IPS-18a (cell line): ENCODE results near the gene RRP1.

ENCODE experiments used
- H3K27ac ChIP-seq: one replicate; pipeline ENCODE4 v1.5.1; 2013; ENCODE audit warnings: low read length
- H3K27me3 ChIP-seq: one replicate; pipeline ENCODE4 v1.6.1; 2013; ENCODE audit warnings: mild to moderate bottlenecking, low read length; ENCODE audit not compliant: control insufficient read depth, insufficient read depth
- H3K36me3 ChIP-seq: one replicate; pipeline ENCODE4 v1.6.1; 2013; ENCODE audit warnings: low read depth, low read length; ENCODE audit not compliant: control insufficient read depth
- H3K4me1 ChIP-seq: one replicate; pipeline ENCODE4 v1.6.1; 2013; ENCODE audit warnings: low read depth, low read length; ENCODE audit not compliant: control insufficient read depth
- H3K4me3 ChIP-seq: one replicate; pipeline ENCODE4 v1.5.1; 2013; ENCODE audit warnings: low read length
- H3K9ac ChIP-seq: one replicate; pipeline ENCODE4 v1.6.1; 2013; ENCODE audit warnings: mild to moderate bottlenecking, low read length, moderate library complexity
- H3K9me3 ChIP-seq: one replicate; pipeline ENCODE4 v1.6.1; 2013; ENCODE audit warnings: low read depth, low read length; ENCODE audit not compliant: control insufficient read depth

The RRP1 gene, protein sequence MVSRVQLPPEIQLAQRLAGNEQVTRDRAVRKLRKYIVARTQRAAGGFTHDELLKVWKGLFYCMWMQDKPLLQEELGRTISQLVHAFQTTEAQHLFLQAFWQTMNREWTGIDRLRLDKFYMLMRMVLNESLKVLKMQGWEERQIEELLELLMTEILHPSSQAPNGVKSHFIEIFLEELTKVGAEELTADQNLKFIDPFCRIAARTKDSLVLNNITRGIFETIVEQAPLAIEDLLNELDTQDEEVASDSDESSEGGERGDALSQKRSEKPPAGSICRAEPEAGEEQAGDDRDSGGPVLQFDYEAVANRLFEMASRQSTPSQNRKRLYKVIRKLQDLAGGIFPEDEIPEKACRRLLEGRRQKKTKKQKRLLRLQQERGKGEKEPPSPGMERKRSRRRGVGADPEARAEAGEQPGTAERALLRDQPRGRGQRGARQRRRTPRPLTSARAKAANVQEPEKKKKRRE

DNA sequence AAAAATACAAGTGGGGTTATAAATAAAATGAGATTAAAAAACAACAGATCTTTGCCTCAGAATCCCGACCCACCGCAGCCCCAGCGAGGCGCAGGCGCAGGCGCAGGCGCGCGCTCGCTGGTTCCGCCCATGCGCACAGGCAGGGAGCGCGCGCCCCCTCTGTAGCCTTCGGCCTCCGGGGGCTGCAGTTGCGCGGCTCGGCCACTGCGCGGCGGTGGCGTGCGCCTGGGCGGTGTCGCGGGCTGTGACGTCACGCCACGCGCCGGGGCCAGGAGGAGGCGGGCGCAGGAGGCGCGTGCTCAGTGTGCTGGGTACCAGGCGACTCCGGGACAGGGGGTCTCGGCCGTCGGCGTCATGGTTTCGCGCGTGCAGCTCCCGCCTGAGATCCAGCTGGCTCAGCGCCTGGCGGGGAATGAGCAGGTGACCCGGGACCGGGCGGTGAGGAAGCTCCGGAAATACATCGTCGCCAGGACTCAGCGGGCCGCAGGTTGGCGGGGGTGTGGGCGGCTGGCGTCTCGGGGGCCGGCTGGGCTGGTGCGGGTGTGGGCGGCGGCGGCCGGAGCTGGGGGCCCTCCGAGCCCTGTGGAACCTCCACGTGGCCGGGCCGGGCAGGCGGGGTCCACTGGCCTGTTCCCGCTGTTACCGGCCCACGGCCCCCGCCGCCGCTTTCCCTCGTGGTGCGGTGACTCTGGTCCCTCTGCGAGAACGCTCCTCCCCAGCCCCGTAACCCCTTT lies at the start of gene RRP1:
Gene RRP1 (plus strand): TSS at position 302 of the 734 bp plus-strand sequence. CDS start 53 bp downstream, at position 355.
- peak within 1 kb of the TSS; percentile 87 for H3K4me3 ChIP-seq
- no peaks in the 10 kb centered on the region for H3K27me3 ChIP-seq

DNA sequence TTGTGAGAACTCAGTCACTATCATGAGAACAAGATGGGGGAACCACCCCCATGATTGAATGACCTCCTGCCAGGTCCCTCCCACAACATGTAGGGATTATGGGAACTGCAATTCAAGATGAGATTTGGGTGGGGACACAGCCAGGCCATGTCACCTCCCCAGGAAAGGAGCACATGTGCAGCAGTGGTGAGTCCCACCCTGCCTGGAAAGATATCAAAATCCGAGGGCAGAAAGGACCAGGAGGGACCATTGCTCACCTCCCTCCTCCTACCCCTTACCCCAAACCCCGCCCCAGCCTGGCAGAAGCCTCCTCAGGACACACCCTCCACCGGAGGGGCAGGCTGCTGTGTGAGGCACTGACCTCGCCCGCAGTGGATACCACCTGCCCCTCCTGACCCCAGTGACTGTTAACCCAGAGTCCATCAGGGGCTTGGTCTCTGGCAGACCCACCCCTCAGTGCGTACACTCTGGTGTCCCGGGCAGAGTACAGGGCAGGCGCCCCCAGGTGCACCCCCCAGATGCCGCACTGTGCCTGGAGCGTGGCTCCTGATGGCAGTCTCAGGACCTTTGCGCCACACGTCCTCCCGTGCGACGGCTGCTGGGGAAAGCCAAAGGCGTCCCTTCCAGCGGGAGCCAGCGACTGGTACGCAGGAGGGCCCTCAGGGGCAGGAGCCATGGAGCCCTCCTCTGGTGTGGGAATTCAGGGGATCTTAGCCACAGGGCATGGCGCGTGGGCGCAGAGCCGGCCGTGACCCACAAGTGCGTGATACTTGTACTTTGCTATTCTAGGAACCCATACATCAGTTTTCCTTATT lies 49.5 kb upstream of the RRP1 start:
- peaks cover 4% of the 10 kb centered on the region for H3K36me3 ChIP-seq
- H3K9ac ChIP-seq = no peak overlapping the region
- no peaks in the 10 kb centered on the region for H3K9me3 ChIP-seq
- no peaks in the 10 kb centered on the region for H3K4me1 ChIP-seq
- H3K4me3 ChIP-seq = no peak overlapping the region
- H3K27ac ChIP-seq = no peak overlapping the region
- H3K27me3 ChIP-seq = no peaks in the 10 kb centered on the region

More for the DNA sequence above, at the start of gene RRP1:
- Histone ChIP-seq H3K4me1 (no peaks in the 10 kb centered on the region), H3K27ac (no peak within 1 kb of the TSS), H3K9ac (peak within 1 kb of the TSS; percentile 89), H3K9me3 (no peaks in the 10 kb centered on the region), H3K36me3 (peaks cover 30% of the 10 kb centered on the region)

DNA sequence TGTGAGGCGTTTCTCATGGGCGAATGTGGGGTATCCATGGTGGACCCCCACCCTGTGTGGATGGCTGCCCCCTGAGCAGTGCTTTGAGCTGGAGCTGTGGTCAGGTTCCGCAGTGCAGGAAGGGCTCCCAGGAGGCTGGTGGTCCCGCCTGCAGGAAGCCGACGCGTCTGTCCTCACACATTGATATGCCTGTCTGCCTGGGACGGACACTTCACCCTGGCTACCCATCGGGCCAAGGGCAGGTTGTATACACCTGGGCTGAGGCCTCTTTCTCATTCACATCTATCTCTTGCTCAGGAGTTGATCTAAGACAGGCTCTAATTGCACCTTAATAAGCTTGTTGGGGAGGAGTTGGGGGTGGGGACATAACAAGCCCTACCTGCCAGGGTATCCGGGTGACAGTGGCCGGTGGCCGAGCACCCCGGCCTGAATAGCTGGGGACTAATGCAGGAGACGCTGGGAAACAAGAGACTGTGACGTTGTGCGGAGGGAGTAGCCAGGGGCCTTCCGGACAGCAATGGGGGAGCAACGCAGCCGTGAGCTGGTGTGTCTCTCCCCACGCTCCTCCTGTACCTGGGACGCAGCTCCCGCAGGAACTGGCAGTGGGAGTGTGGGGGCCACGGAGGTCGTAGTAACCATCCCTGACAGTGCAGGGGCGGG lies 48.8 kb upstream of the RRP1 start:
- H3K27me3 ChIP-seq = no peaks in the 10 kb centered on the region
- H3K9ac ChIP-seq = no peak overlapping the region
- no peaks in the 10 kb centered on the region for H3K9me3 ChIP-seq
- H3K27ac ChIP-seq = no peak overlapping the region
- peaks cover 7% of the 10 kb centered on the region for H3K36me3 ChIP-seq
- H3K4me3 ChIP-seq = no peak overlapping the region
- no peaks in the 10 kb centered on the region for H3K4me1 ChIP-seq

DNA sequence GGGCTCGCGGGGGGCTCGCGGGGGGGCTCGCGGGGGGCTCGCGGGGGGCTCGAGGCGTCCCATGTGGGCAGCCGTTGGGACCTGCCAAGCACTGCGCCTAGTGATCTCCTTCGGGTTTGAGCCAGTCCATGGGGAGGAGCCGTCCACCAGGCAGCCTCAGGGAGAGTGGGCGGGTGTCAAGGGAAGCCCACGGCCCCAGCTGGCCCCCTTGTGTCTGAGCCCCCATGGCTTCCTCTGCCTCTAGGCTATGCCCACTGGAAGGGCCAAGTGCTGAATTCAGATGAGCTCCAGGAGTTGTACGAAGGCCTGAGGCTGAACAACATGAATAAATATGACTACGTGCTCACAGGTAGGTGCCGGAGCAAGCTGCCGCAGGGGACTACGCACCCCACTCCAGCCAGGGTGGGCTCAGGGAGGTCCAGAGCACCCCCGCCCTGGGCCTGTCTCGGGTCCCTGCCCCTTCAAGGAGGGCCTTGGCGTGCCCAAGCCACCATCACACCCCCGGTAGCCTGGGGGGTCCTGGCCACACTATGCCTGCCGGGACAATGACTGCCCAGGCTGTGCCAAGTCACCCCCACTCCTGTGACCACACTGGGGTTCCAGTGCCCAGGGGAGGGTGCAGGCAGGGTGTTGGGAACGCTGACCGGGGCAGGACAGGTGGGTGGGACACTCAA lies 47.8 kb upstream of the RRP1 start:
- Histone ChIP-seq H3K9me3 (no peaks in the 10 kb centered on the region), H3K4me3 (no peak overlapping the region), H3K27ac (no peak overlapping the region), H3K4me1 (no peaks in the 10 kb centered on the region), H3K27me3 (no peaks in the 10 kb centered on the region), H3K9ac (no peak overlapping the region), H3K36me3 (peaks cover 11% of the 10 kb centered on the region)

DNA sequence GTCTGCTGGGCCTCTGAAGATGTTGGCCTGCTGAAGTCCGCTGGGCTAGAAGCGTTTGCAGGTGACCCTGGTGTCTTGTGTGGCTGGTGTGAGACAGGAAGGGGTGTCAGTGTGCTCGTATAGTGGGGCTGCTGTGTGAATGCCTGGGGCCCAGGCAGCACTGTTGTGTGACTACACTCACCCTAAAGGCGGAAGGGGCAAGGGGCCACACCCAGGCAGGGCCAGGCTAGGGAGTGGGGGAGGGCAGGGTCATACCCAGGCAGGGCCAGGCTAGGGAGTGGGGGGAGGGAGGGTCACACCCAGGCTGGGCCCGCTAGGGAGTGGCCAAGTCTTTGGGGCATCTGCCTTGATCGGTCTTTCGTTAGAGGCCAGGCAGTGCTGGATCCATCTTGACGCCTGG lies 45.4 kb upstream of the RRP1 start:
- Histone ChIP-seq H3K36me3 (peaks cover 18% of the 10 kb centered on the region), H3K27me3 (no peaks in the 10 kb centered on the region), H3K4me3 (no peak overlapping the region), H3K4me1 (no peaks in the 10 kb centered on the region), H3K27ac (no peak overlapping the region), H3K9me3 (no peaks in the 10 kb centered on the region), H3K9ac (no peak overlapping the region)

DNA sequence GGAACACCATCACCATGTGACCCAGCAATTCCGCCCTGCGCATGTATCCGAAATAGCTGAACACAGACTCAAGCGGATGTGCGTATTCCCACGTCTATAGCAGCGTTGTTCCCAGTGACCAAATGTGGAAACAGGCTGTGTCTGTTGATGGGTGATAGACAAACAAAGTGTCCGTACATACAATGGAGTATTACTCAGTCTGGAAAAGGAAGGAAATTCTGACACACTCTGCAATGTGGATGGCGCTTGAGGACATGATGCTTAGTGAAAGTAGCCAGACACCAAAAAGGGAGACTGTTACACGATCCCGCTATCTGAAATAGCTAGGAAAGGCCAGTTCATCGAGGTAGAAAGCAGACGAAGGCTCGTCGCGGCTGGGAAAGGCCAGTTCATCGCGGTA lies 44.7 kb upstream of the RRP1 start:
- Histone ChIP-seq H3K27me3 (no peaks in the 10 kb centered on the region), H3K4me1 (no peaks in the 10 kb centered on the region), H3K4me3 (no peak overlapping the region), H3K27ac (no peak overlapping the region), H3K9ac (no peak overlapping the region), H3K36me3 (peaks cover 18% of the 10 kb centered on the region), H3K9me3 (no peaks in the 10 kb centered on the region)

DNA sequence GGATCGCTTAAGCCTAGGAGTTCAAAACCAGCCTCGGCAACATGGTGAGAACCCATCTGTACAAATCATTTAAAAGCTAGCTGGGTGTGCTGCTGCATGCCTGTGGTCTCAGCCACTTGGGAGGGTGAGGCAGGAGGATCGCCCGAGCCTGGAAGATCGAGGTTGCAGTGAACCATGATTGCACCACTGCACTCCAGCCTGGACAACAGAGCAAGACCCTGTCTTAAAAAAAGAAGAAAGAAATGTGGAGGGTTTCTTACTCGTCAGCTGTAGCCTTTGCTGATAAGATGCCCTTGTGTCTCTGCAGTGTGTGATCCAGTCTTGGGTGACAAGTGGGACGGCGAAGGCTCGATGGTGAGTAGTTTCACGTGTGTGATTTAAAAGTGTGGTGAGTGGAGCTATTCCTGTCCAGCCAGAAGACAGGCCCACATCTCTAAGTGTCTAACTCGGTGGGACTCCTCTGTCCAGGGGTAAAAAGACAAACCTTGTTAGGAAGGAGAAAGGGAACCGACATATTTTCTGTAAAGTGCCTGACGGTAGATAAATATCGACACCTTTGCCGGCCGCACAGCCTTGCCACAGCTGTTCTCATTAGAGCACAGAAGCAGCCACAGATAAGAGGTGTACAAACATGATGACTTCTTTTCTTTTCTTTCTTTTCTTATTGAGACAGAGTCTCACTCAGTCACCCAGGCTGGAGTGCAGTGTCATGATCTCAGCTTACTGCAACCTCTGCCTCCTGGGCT lies 43.4 kb upstream of the RRP1 start:
- Histone ChIP-seq H3K9ac (no peak overlapping the region), H3K4me1 (no peaks in the 10 kb centered on the region), H3K27ac (no peak overlapping the region), H3K36me3 (peaks cover 18% of the 10 kb centered on the region), H3K27me3 (no peaks in the 10 kb centered on the region), H3K4me3 (no peak overlapping the region), H3K9me3 (no peaks in the 10 kb centered on the region)

DNA sequence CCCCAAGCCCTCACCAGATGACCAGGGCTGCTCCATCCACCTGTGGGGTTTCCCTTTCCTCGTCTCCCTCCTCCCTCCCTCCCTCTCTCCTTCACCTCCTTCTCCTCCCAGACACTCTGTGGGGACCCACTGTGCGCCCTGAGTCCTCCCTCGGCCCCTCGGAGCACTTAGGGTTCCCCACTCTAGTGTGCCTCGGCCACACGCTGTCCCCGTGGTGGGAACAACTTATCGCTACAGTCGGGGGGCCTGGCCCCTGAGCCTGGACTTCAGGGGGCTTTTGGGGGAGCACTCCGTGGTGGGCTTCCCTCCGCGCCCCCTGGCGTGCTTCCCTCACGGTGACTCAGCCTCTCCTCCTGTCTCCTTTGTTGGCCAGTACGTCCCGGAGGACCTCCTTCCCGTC lies 40.8 kb upstream of the RRP1 start:
- peaks cover 28% of the 10 kb centered on the region for H3K36me3 ChIP-seq
- no peaks in the 10 kb centered on the region for H3K27me3 ChIP-seq
- H3K4me3 ChIP-seq = no peak overlapping the region
- no peaks in the 10 kb centered on the region for H3K9me3 ChIP-seq
- H3K4me1 ChIP-seq = no peaks in the 10 kb centered on the region
- H3K27ac ChIP-seq = no peak overlapping the region
- no peak overlapping the region for H3K9ac ChIP-seq

DNA sequence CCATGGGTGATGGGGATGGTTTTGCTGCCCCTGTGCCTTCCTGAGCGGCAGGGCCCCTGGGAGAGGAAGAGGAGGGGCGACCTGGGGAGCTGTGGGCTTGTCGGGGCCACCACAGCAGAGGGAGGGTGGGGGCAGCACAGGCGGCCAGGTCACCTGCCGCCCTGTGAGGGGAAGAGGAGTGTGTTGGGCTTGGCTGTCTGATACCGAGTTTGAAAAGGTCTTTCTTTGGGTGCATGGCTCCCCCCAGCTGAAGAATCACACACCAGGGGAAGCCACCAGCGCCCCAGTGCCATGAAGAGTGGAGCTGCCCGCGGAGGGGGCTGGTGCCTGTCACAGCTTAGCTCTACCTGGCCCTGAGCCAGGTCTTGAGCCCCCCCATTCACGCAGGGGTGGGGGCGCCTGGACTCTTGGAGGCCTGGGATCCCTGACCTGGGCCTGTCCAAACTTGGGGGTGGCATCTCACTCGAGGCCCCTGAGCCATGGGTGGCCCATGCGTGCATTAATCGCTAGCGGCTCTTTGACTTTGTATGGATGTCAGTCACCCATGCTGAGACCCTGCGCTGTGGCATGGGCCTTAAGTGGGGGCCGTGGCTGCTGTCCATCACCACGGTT lies 39.6 kb upstream of the RRP1 start:
- no peak overlapping the region for H3K9ac ChIP-seq
- peaks cover 29% of the 10 kb centered on the region for H3K36me3 ChIP-seq
- no peak overlapping the region for H3K4me3 ChIP-seq
- H3K4me1 ChIP-seq = no peaks in the 10 kb centered on the region
- H3K27ac ChIP-seq = no peak overlapping the region
- no peaks in the 10 kb centered on the region for H3K9me3 ChIP-seq
- H3K27me3 ChIP-seq = no peaks in the 10 kb centered on the region
